Measurements from ENCODE around the gene REG3G.

Gene REG3G

GRCh38 chr2:79025421-79025820, at the start of gene REG3G:
Gene REG3G, plus strand, starts transcription at chr2:79025702. Its CDS starts 392 bp downstream, at chr2:79026094.
- no peak for DNase-seq (ENCODE audit: low read depth)
- no peak for TF ChIP-seq CTCF (IDR thresholded peaks at IDR 0.05; ENCODE audit: low read depth, low read length, missing control alignments)
- no peak within 1 kb of the TSS for H3K4me3 ChIP-seq (ENCODE audit: low read depth, low read length)

- no peak for TF ChIP-seq CTCF (IDR thresholded peaks at IDR 0.05; ENCODE audit: low read depth, low read length, missing control alignments)
- no peak overlapping the region for H3K4me3 ChIP-seq (ENCODE audit: low read depth, low read length)
- peak; percentile 63 for DNase-seq (ENCODE audit: low read depth)
Observed at GRCh38 chr2:78977661-78978145, 47.8 kb upstream of the REG3G start.

GRCh38 chr2:78978340-78978739, 47.2 kb upstream of the REG3G start:
- H3K4me3 ChIP-seq (ENCODE audit: low read depth, low read length), result no peak overlapping the region
- TF ChIP-seq CTCF (IDR thresholded peaks at IDR 0.05; ENCODE audit: low read depth, low read length, missing control alignments), result no peak
- no peak for DNase-seq (ENCODE audit: low read depth)

GRCh38 chr2:78979380-78980151, 45.9 kb upstream of the REG3G start:
- DNase-seq (ENCODE audit: low read depth), result peak; percentile 19
- H3K4me3 ChIP-seq (ENCODE audit: low read depth, low read length), result no peak overlapping the region
- peak; percentile 74 for TF ChIP-seq CTCF (IDR thresholded peaks at IDR 0.05; ENCODE audit: low read depth, low read length, missing control alignments)

GRCh38 chr2:78980152-78980465, 45.4 kb upstream of the REG3G start:
- no peak for DNase-seq (ENCODE audit: low read depth)
- H3K4me3 ChIP-seq (ENCODE audit: low read depth, low read length), result no peak overlapping the region
- TF ChIP-seq CTCF (IDR thresholded peaks at IDR 0.05; ENCODE audit: low read depth, low read length, missing control alignments), result no peak

- peak; percentile 3 for DNase-seq (ENCODE audit: low read depth)
- H3K4me3 ChIP-seq (ENCODE audit: low read depth, low read length), result no peak overlapping the region
- no peak for TF ChIP-seq CTCF (IDR thresholded peaks at IDR 0.05; ENCODE audit: low read depth, low read length, missing control alignments)
Observed at GRCh38 chr2:78980871-78981270, 44.6 kb upstream of the REG3G start.
